Measurements from ENCODE around the gene MKNK2.

MKNK2 gene

GRCh38 chr19:2010135-2010668, 40.8 kb downstream of the MKNK2 start:
- Histone ChIP-seq H3K4me1 (ENCODE audit: control insufficient read depth in 1 of 2, insufficient read depth in 1 of 2, low read depth in 1 of 2, low read length in 1 of 2) (peaks cover 0 to 9% of the 10 kb centered on the region in 2 experiments), H3K27me3 (no peaks in the 10 kb centered on the region), H3K9me3 (no peaks in the 10 kb centered on the region), H3K4me3 (ENCODE audit: low read depth in 1 of 2, low read length in 1 of 2) (no peak overlapping the region), H3K36me3 (no peaks in the 10 kb centered on the region), H3K27ac (no peak overlapping the region)
- no peak for TF ChIP-seq CTCF (IDR thresholded peaks at IDR 0.05)

- Histone ChIP-seq H3K27ac (no peak overlapping the region), H3K4me3 (ENCODE audit: low read depth in 1 of 2, low read length in 1 of 2) (no peak overlapping the region), H3K36me3 (peaks cover 16% of the 10 kb centered on the region), H3K9me3 (no peaks in the 10 kb centered on the region), H3K4me1 (ENCODE audit: control insufficient read depth in 1 of 2, insufficient read depth in 1 of 2, low read depth in 1 of 2, low read length in 1 of 2) (no peaks in the 10 kb centered on the region), H3K27me3 (no peaks in the 10 kb centered on the region)
- no peak for TF ChIP-seq CTCF (IDR thresholded peaks at IDR 0.05)
Measured at GRCh38 chr19:2003874-2004273, 47.2 kb downstream of the MKNK2 start.

- Histone ChIP-seq H3K36me3 (peaks cover 22% of the 10 kb centered on the region), H3K9me3 (no peaks in the 10 kb centered on the region), H3K27ac (no peak overlapping the region), H3K27me3 (no peaks in the 10 kb centered on the region), H3K4me3 (ENCODE audit: low read depth in 1 of 2, low read length in 1 of 2) (no peak overlapping the region), H3K4me1 (ENCODE audit: control insufficient read depth in 1 of 2, insufficient read depth in 1 of 2, low read depth in 1 of 2, low read length in 1 of 2) (no peaks in the 10 kb centered on the region)
- TF ChIP-seq CTCF (IDR thresholded peaks at IDR 0.05), result no peak
Measured at GRCh38 chr19:1999856-2000515, 51.1 kb downstream of the MKNK2 start.

- Histone ChIP-seq H3K27me3 (no peaks in the 10 kb centered on the region), H3K4me3 (ENCODE audit: low read depth in 1 of 2, low read length in 1 of 2) (no peak overlapping the region), H3K36me3 (peaks cover 22% of the 10 kb centered on the region), H3K4me1 (ENCODE audit: control insufficient read depth in 1 of 2, insufficient read depth in 1 of 2, low read depth in 1 of 2, low read length in 1 of 2) (no peaks in the 10 kb centered on the region), H3K27ac (no peak overlapping the region), H3K9me3 (no peaks in the 10 kb centered on the region)
- TF ChIP-seq CTCF (IDR thresholded peaks at IDR 0.05), result no peak
Measured at GRCh38 chr19:1998712-1999708, 52.0 kb downstream of the MKNK2 start.

GRCh38 chr19:1997353-1998233, 53.5 kb downstream of the MKNK2 start:
- H3K4me3 ChIP-seq (ENCODE audit: low read depth in 1 of 2, low read length in 1 of 2), result no peak overlapping the region
- H3K9me3 ChIP-seq, result no peaks in the 10 kb centered on the region
- H3K4me1 ChIP-seq (ENCODE audit: control insufficient read depth in 1 of 2, insufficient read depth in 1 of 2, low read depth in 1 of 2, low read length in 1 of 2), result no peaks in the 10 kb centered on the region
- no peak overlapping the region for H3K27ac ChIP-seq
- no peak for TF ChIP-seq CTCF (IDR thresholded peaks at IDR 0.05)
- peaks cover 22% of the 10 kb centered on the region for H3K36me3 ChIP-seq
- no peaks in the 10 kb centered on the region for H3K27me3 ChIP-seq

Data from neutrophil (primary cell).